NB4 (cell line): ENCODE data around the gene CLK4.

ENCODE experiments used
- POLR2A ChIP-seq: IDR thresholded peaks from 2 replicates; pipeline ENCODE4 v1.6.1; 2011; ENCODE audit warnings: mild to moderate bottlenecking; ENCODE audit not compliant: insufficient read length; ENCODE audit errors: extremely low read depth
- TF ChIP-seq, protein P1 (sequence below): IDR thresholded peaks from one replicate; pipeline ENCODE4 v1.5.1; 2012; ENCODE audit warnings: low read depth, low read length

DNA sequence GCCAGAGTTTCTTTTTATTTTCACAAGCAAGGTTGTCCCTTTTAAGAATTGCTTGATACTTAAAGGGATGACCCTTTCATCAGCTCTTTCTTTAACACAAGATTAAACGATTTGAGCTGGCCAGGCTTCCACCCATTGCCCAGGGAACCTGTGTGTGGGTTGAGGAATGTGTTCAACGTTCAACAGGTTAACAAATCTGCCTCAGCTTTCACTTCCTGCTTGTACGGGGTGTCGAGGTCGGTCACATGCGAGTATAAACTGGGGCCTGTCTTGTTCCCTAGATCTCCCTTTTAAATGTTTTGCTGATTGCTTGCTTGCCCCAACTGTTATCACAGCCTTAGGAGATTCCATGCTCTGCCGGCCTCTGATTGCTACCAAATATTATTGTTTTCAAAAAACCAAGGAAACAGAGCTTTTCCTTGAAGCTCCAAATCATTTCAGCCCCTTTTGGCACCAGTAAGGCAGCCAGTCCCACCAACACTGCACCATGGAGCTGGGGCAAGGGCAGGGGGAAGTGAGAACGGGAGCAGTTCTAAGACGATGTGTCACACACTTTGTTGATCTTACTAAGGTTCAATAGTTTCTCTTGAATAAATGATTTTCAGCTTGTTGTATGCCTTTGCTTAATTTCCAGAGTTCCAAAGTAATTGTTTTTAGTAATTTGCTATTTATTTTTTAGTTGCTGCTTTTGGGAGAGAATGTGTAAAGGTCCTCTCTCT, 10.7 kb upstream of the CLK4 start:
- TF ChIP-seq, protein P1, sequence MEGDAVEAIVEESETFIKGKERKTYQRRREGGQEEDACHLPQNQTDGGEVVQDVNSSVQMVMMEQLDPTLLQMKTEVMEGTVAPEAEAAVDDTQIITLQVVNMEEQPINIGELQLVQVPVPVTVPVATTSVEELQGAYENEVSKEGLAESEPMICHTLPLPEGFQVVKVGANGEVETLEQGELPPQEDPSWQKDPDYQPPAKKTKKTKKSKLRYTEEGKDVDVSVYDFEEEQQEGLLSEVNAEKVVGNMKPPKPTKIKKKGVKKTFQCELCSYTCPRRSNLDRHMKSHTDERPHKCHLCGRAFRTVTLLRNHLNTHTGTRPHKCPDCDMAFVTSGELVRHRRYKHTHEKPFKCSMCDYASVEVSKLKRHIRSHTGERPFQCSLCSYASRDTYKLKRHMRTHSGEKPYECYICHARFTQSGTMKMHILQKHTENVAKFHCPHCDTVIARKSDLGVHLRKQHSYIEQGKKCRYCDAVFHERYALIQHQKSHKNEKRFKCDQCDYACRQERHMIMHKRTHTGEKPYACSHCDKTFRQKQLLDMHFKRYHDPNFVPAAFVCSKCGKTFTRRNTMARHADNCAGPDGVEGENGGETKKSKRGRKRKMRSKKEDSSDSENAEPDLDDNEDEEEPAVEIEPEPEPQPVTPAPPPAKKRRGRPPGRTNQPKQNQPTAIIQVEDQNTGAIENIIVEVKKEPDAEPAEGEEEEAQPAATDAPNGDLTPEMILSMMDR, result no peak
- no peak for TF ChIP-seq POLR2A
